Muscle of back (tissue), 11 donors: ENCODE measurements around the gene LINC01488. TPM values are rescaled to one million over a fixed set of nuclear protein-coding genes. Genes with fewer than 3 reads are reported as not detected.

Source experiments
- DNase-seq, 3 donors: peaks; one replicate each; pipeline versions ENCODE4 v3.0.0 to v3.0.0-alpha.2; 2013
- polyA plus RNA-seq, 10 donors: library from polyadenylated mRNA; unstranded; fragments of 120-200 nt; gene quantifications; one replicate each; pipeline ENCODE4 v1.2.1, GENCODE V29; 2013; ENCODE audit not compliant: insufficient read length in 10 of 10

LINC01488 gene
- polyA plus RNA-seq, 10 donors = 0.05 to 0.26 (median 0.08) TPM; not detected in 3

- no peak for DNase-seq
Observed at GRCh38 chr11:69525516-69526452, 44.3 kb downstream of the LINC01488 start.

DNA sequence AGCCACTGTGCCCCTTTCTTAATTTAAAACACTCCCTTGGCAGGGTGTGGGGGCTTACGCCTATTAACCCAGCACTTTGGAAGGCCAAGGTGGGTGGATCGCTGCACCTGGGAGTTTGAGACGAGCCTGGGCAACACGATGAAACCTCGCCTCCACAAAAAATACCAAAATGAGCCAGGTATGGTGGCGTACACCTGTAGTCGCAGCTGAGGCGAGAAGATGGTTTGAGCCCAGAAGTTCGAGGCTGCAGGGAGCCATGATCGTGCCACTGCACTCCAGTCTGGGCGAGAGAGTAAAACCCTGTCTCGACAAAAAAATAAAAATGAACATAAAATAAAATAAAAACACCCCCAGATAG is 45.0 kb downstream of the LINC01488 start:
- DNase-seq = no peak

GRCh38 chr11:69529001-69529400 is 47.5 kb downstream of the LINC01488 start:
- no peak for DNase-seq

DNA sequence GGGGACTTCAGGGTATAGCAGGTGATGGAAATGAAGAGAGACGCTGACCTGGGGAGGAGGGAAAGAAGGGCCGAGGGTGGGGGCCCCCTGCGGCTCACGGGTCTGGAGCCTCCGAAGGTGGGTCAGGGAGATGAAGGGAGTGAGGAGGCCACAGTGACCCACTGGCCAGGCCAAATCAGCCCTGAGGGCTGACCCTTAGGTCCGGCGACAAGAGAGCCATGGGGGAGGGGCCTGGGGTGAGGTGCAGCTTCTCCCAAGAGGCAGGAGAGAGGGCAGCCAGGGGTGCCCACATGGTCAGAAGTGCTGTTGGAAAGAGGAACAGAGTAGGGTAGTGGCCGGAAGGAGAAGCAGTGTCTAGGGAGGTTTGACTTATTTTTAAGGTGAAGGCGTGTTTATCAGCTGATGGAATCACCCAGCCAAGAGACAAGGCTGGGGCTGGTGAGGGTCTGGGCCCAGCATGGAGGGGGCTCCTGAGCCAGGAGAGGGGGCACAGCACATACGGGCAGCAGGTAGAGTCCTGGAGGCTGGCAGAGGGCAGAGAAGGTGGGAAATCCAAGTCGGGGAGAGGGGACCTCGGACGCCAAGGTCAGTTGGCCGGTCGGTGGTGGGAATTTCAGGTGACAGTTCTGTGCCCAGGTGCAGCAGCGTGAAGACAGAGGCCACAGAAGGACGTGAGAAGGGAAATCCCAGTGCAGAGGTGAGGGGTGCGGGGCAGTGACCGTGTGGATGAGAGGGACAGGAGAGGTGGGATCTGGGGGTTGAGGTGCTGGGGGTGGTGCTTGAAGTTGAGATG is 49.0 kb downstream of the LINC01488 start:
- DNase-seq = no peak

DNA sequence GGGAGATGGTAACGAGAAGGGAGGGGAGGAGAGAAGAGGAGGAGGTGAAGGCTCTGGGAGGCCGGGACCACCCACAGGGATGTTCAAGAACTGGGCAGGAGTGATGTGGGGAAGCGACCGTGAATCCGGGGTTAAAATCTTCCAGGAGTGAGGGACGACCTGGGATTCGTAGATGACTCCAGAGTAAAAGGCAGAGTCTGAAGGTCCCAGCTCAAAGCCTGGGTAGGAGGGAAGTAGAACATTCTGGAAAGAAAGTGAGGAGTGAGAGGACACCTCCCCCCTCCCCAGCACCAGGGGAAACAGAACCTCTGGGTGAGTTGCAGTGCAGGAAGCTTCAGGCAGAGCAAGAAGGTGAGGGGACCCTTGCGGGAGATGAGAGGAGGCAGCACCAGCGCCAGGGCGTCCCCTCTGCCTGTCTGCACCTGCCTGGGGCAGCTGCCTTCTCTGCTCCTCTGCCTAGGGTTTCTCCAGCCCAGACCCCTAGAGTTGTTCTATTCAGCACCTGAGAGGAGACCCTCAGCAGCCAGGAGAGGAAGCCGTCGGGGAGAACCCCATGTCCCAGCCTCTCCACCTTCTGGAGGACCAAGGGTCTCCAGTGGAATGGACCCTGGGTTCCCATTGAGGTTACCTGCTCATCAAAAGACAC is 49.7 kb downstream of the LINC01488 start:
- no peak for DNase-seq

GRCh38 chr11:69531717-69532088 is 50.2 kb downstream of the LINC01488 start:
- DNase-seq = no peak

DNA sequence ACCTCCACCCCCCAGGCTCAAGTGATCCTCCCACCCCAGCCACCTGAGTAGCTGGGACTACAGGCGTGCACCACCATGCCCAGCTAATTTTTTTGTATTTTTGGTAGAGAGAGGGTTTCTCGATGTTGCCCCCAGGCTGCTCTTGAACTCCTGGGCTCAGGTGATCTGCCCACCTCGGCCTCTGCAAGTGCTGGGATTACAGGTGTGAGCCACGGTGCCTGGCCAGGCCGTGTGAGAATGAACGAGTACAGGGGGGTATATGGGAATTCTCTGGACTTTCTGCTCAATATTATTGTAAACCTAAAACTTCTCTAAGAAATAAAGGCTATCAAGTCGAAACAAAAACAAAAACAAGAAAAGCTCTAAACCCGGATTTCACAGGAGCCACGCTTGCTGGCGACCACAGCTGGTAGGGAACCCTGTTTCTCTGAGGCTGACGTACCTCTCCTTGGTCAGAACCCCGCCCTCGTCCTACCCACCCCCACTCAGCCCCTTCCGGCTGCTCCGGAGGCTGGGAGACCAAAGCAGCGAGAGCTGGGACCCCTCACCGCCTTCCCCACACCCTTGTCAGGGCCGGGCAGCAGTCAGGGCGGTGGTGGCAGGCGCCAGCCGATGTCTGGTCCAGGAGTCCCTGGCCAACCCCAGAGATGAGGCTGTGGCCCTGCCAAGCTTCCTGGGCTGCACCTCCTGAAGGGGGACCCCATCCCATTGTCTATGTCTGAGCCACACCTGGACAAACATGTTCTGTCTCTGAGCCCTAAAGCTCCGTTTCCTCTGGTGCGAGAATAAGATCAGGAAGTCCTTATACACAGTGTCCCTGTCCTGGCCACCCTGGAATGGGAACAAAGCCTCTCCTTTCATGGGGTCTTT is 52.1 kb downstream of the LINC01488 start:
- DNase-seq = no peak

DNA sequence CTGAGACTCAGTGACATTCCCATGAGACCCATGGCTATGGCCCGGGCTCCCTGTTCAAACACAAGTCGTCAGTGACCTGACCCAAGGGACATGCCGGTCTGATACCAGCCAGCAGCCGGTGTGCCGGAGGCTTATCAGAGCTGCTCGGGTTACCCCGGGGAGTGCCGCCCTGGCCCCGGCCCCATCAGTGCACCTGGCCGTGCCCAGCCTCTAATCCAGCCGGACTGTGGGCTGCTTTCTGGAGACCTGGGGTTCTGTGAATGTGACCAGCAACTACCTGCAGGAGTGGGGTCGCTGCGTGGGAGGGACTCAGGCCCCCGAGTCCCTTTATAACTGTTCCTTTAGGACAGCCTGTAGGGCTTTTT is 52.7 kb downstream of the LINC01488 start:
- no peak for DNase-seq

- DNase-seq = no peak
Observed at GRCh38 chr11:69535908-69536307, 54.4 kb downstream of the LINC01488 start.

DNA sequence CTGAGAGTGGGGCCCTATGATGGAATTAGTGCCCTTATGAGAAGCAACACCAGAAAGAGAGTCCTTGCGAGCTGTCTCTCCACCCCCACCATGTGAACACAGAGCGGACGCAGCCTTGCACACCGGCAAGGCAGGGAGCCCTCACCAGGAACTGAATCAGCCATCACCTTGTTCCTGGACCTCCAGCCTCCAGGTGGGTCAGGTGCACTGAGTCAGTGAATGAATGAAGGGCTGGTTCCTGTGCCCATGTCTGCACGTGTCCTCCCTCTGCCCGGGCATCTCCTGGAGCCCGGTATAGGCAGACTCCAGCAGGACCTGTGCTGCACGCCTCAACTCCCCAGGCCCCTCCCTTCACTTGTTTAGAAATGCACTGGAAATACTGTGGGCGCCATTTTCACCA is 54.9 kb downstream of the LINC01488 start:
- no peak for DNase-seq

DNA sequence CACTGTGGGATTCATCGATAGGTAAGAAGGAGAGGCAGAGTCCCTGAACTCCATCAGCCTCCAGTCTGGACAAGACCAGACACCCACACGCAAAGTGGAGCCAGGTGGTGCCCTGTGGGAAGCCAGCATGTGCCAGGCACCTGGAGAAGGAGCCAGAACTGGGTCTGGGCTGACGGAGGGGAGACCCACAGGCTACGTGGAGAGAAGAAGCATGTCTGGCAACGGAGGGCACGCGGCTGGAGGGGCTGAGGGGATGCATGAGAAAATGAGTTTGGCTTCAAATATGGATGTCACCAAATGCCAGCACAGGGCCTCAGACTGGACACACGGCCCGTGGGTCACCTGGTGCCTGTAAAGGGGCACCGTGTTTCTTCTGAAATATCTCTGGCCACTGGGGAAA is 55.7 kb downstream of the LINC01488 start:
- no peak for DNase-seq

DNA sequence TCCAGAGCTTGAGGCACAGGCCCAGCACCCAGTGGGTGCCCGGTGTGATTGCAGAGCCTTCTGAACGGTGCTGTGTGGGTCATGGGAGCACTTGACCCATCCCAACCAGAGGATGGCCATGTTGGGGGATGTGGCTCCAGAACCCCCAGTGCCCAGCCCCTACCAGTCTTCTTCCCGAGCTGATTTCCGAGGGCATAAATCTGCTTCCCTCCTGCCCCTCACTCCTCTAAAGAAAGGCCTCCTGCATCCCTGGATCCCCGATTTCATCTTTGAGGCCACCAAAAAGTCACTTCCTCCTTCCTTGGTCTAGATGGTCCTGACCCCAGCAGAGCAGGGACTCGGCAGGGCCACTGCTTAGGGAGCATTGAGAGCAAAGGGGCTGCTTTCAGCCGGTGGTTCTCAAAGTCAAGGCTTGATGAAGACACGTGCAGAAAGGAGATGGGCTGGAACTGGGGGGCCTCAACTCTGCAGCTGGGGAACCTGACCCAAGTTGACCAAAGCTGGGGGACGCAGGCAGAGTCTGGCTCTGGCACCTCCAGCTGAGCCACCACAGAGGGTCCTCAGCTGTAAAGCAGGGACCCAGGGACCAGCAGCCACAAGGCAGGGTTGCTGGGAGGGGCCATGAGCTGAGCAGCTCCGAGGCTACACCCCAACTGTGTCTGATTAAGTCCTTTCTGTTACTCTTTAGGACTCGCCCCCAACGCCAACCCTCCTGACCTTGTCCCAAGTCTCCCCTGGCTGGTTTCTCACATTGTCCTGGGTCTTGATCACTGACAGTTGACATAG is 56.6 kb downstream of the LINC01488 start:
- DNase-seq = no peak

- DNase-seq = peak in 1 of 3 donors; percentile 49
Observed at GRCh38 chr11:69538854-69539253, 57.4 kb downstream of the LINC01488 start.

DNA sequence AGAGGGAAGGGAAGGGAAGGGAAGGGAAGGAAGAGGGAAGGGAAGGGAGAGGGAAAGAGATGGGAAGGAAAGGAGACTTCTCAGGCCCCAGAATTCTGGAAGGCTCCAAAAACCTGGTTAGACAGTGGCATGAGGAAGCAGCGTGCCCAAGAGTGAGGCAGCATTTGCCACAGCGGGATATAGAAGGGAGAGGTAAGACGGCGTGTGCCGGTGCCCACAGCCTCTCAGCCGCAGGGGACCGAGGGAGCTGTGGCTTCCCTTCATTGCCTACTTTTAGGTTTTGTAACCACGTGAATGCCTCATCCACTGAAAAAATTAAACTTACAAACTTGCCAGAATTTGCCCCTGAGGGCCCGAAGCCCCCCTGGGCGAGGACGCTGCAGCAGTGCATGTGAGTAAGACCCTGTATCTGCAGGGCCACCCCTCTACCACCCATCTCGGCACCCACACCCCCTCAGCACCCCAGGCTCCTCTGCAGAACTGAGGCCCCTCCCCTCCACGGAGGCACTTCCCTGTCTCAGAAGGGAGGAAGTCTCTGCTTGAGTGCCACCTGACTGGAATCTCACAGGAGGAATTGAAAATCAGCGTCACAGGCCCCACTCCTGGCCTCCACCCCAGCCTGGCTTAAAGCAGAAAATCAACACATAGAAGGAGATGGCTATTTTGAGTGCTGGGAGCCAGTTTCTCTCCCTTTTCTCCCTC is 58.1 kb downstream of the LINC01488 start:
- peak in 1 of 3 donors; percentile 66 for DNase-seq

DNA sequence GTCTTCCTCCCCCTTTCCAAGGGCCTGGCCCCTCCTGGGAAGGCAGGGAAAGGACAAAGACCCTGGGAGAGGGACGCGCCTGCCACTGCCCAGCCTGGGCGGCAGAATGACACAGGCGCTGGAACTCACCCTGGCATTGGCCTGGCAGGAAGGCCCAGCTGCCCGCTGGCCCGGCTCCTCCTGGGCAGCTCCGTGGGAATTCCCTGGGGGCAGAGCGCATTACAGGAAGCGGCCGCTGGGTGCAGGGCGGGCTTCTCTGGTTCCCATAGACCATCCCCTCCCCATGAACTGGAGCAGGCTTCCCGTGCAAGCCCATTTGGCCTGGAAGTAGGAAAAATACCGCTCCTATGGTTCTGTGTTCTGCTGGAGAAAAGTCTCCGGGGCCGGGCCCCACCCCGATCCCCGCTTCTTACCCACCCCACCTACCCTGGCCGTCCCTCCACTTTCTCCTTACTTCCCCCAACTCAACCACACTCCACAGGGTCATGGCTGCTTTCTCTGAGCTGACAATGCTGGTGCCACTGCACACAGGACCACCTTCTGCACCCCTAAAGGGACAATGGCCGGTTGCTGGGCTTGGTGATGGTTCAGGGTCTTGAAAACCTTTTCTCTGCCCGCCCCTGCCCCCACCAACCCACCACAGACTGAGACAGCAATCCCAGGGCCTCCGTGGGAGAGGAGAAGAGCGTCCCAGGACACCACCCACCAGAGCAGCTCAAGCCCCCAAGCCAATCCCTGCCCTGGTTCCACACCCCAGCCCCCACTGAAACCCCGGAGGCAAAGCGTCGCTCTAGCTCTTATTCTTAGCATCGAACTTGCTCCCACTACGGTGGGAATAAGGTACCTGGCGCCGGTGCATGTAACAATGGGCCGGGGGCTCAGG is 58.9 kb downstream of the LINC01488 start:
- peak in 1 of 3 donors; percentile 27 for DNase-seq

GRCh38 chr11:69541001-69541285 is 59.5 kb downstream of the LINC01488 start:
- no peak for DNase-seq

DNA sequence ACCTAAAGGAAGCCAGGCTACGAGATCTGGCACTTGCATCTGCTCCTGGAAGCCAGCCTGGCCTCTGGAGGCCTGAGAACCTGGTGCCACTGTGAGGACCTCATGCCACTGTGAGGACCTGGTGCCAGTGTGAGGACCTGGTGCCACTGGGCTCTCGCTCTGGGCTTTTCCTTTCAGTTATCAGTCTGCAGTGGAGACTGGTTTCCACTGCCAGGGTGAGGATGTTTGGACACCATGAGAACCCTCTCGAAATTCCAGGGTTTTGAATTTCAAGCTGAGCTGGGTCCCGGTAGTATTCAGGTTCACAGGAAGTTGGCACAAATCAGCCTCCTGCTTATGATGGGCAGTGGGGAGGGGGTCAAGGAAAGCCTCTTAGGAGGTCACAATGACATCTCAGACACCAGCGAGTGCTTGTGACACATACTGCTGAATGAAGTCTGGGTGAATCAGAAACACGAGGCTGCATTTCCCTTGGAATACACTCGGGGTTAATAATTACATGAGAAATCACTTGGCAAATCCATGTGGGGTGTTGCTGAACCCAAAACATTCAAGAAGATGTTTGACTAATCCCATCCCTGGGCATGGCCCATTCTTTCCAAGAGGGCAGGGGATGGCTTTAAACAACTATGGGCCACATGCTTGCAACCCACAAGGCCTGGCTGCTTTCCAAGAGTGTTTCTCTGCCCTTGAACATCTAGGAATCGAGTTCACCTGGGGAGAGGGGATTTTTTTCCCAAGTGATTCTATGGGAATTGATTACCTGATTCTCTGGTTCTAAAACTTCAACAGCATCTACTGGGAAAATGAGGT is 60.2 kb downstream of the LINC01488 start:
- no peak for DNase-seq
